Fibroblast of gingiva (primary cell): ENCODE measurements around the gene RPE65.
"Not testable (repeated sequence)": the region's sequence is repeated elsewhere in the genome, so short reads cannot be mapped to it uniquely, and the experiment has no call there.

Experiments
- DNase-seq: peaks from one replicate; pipeline ENCODE4 v3.0.0-alpha.2; 2011; ENCODE audit warnings: low read depth

RPE65 gene

GRCh38 chr1:68453060-68453670 is 3.4 kb upstream of the RPE65 start:
- DNase-seq, result no peak

GRCh38 chr1:68448365-68448764 is 1.4 kb downstream of the RPE65 start:
- no peak for DNase-seq

GRCh38 chr1:68445709-68446108 is 4.0 kb downstream of the RPE65 start:
- no peak for DNase-seq

GRCh38 chr1:68442822-68443556 is 6.8 kb downstream of the RPE65 start:
- DNase-seq, result peak; percentile 70

- DNase-seq, result no peak
Observed at GRCh38 chr1:68442006-68442405, 7.7 kb downstream of the RPE65 start.

- DNase-seq, result no peak
Observed at GRCh38 chr1:68438310-68438709, 11.4 kb downstream of the RPE65 start.

GRCh38 chr1:68433395-68433794 is 16.4 kb downstream of the RPE65 start:
- no peak for DNase-seq

GRCh38 chr1:68431076-68431475 is 18.7 kb downstream of the RPE65 start:
- no peak for DNase-seq

GRCh38 chr1:68429233-68429808 is 20.4 kb downstream of the RPE65 start:
- DNase-seq, result no peak

GRCh38 chr1:68426594-68426993 is 23.2 kb downstream of the RPE65 start:
- DNase-seq, result peak; percentile 59

- no peak for DNase-seq
Observed at GRCh38 chr1:68421350-68421749, 28.4 kb downstream of the RPE65 start.

GRCh38 chr1:68409426-68409825 is 40.3 kb downstream of the RPE65 start:
- DNase-seq, result peak; percentile 57

- no peak for DNase-seq
Observed at GRCh38 chr1:68401506-68401905, 48.2 kb downstream of the RPE65 start.

GRCh38 chr1:68395575-68395974 is 54.2 kb downstream of the RPE65 start:
- DNase-seq, result not testable (repeated sequence)

- not testable (repeated sequence) for DNase-seq
Observed at GRCh38 chr1:68392474-68392873, 57.3 kb downstream of the RPE65 start.

GRCh38 chr1:68385798-68386524 is 63.8 kb downstream of the RPE65 start:
- not testable (repeated sequence) for DNase-seq

- DNase-seq, result no peak
Observed at GRCh38 chr1:68384872-68385411, 64.8 kb downstream of the RPE65 start.

GRCh38 chr1:68384321-68384813 is 65.4 kb downstream of the RPE65 start:
- DNase-seq, result peak; percentile 94

- DNase-seq, result no peak
Observed at GRCh38 chr1:68383092-68383491, 66.7 kb downstream of the RPE65 start.

- DNase-seq, result no peak
Observed at GRCh38 chr1:68379085-68379478, 70.7 kb downstream of the RPE65 start.
